H1 (cell line): ENCODE data around the gene ACACA. TPM values are rescaled to one million over a fixed set of nuclear protein-coding genes. Genes with fewer than 3 reads are reported as not detected.

Source experiments
- CTCF ChIA-PET: fragments of 300-600 bp; sonication (Branson Sonifier 250); formaldehyde crosslinking; loops from one replicate; lab custom pipeline; 2021; ENCODE audit not compliant: partially characterized antibody; lab: Charles Lee
- POLR2A ChIA-PET: fragments of 300-600 bp; sonication (Branson Sonifier 250); formaldehyde crosslinking; loops from one replicate; lab custom pipeline; 2021; ENCODE audit warnings: inconsistent platforms; ENCODE audit not compliant: partially characterized antibody; lab: Charles Lee
- DNase-seq, 2 experiments: peaks; one replicate each; pipeline versions ENCODE4 v3.0.0 to v3.0.0-alpha.2; 2010 to 2022; ENCODE audit warnings: low spot score in 2 of 2, low read depth in 1 of 2, mixed read lengths in 1 of 2
- FAIRE-seq: peaks from 2 replicates; lab custom pipeline; 2011; peaks lifted over from hg19 to GRCh38; lab: Jason Lieb, UNC
- H2AFZ ChIP-seq: 2 replicates; pipeline ENCODE4 v1.8.1; 2012; ENCODE audit warnings: low read length, inconsistent platforms
- H2AK5ac ChIP-seq: 2 replicates; pipeline ENCODE4 v1.6.1; 2013; ENCODE audit warnings: low read depth, low read length
- H2BK120ac ChIP-seq: replicated peaks from 2 replicates; pipeline ENCODE3; 2013; ENCODE audit warnings: low read depth, low read length, inconsistent platforms
- H2BK12ac ChIP-seq: 2 replicates; pipeline ENCODE4 v1.6.1; 2013; ENCODE audit warnings: low read depth, low read length
- H2BK15ac ChIP-seq: 2 replicates; pipeline ENCODE4 v1.6.1; 2013; ENCODE audit warnings: low read length
- H2BK20ac ChIP-seq: 2 replicates; pipeline ENCODE4 v1.6.1; 2013; ENCODE audit warnings: low read length
- H2BK5ac ChIP-seq: 2 replicates; pipeline ENCODE4 v1.6.1; 2013; ENCODE audit warnings: low read depth, low read length
- H3K14ac ChIP-seq: 2 replicates; pipeline ENCODE4 v1.6.1; 2013; ENCODE audit warnings: inconsistent platforms; ENCODE audit not compliant: insufficient read length
- H3K18ac ChIP-seq: 2 replicates; pipeline ENCODE4 v1.6.1; 2013; ENCODE audit warnings: low read length; ENCODE audit errors: extremely low read depth
- H3K23ac ChIP-seq: 2 replicates; pipeline ENCODE4 v1.6.1; 2013; ENCODE audit warnings: inconsistent platforms; ENCODE audit not compliant: insufficient read length
- H3K23me2 ChIP-seq: 2 replicates; pipeline ENCODE4 v1.6.1; 2013; ENCODE audit warnings: low read depth, low read length
- H3K27ac ChIP-seq: 2 replicates; pipeline ENCODE4 v1.6.1; 2011; ENCODE audit warnings: low read depth, low read length, inconsistent platforms
- H3K27me3 ChIP-seq, 4 experiments: replicated peaks in 1 of 4; 1 replicate in 1 of 4; 2 replicates in 3 of 4; pipeline versions ENCODE4 v1.6.1 to v1.8.1; 2011 to 2013; ENCODE audit warnings: low read length in 3 of 4, mild to moderate bottlenecking in 3 of 4, inconsistent platforms in 2 of 4, mixed read lengths in 2 of 4, moderate library complexity in 1 of 4; ENCODE audit not compliant: control insufficient read depth in 3 of 4, insufficient read depth in 3 of 4; ENCODE audit errors: extremely low read depth in 1 of 4
- H3K36me3 ChIP-seq, 4 experiments: 2 replicates each; pipeline versions ENCODE4 v1.6.1 to v1.8.1; 2011 to 2013; ENCODE audit warnings: mild to moderate bottlenecking in 4 of 4, low read length in 3 of 4, moderate library complexity in 2 of 4, control low read depth in 1 of 4, inconsistent platforms in 1 of 4; ENCODE audit not compliant: insufficient read depth in 4 of 4, control insufficient read depth in 2 of 4
- H3K4ac ChIP-seq: replicated peaks from 2 replicates; pipeline ENCODE3; 2013; ENCODE audit warnings: low read length, low read depth, mixed read lengths, inconsistent platforms; ENCODE audit not compliant: insufficient read length
- H3K4me1 ChIP-seq, 4 experiments: replicated peaks in 1 of 4; 1 replicate in 1 of 4; 2 replicates in 3 of 4; pipeline versions ENCODE4 v1.6.1 to v1.8.1; 2011 to 2013; ENCODE audit warnings: low read length in 3 of 4, inconsistent platforms in 2 of 4, mixed read lengths in 1 of 4; ENCODE audit not compliant: insufficient read depth in 4 of 4, control insufficient read depth in 3 of 4
- H3K4me2 ChIP-seq, 2 experiments: 2 replicates each; pipeline versions ENCODE4 v1.6.1 to v1.8.1; 2011 to 2013; ENCODE audit warnings: low read depth in 2 of 2, low read length in 2 of 2, control low read depth in 1 of 2, inconsistent platforms in 1 of 2, mild to moderate bottlenecking in 1 of 2; ENCODE audit not compliant: insufficient read depth in 1 of 2
- H3K4me3 ChIP-seq, 4 experiments: fragments of 200-600, 300-600 bp in 1 of 4; sonication (generic), shearing (Covaris generic), sonication (Bioruptor Twin) in 1 of 4; 2 replicates each; pipeline versions ENCODE4 v1.5.1 to v1.8.1; 2011 to 2016; ENCODE audit warnings: low read length in 4 of 4, low read depth in 3 of 4, control low read depth in 2 of 4, inconsistent platforms in 2 of 4, mild to moderate bottlenecking in 2 of 4, mixed read lengths in 1 of 4, moderate library complexity in 1 of 4; ENCODE audit not compliant: insufficient read depth in 2 of 4; ENCODE audit errors: extremely low read depth in 1 of 4
- H3K56ac ChIP-seq: replicated peaks from 2 replicates; pipeline ENCODE3; 2013; ENCODE audit warnings: low read depth, mild to moderate bottlenecking, mixed read lengths, low read length, inconsistent platforms; ENCODE audit not compliant: insufficient read length
- H3K79me1 ChIP-seq: 2 replicates; pipeline ENCODE4 v1.6.1; 2013; ENCODE audit warnings: low read depth, low read length, control low read depth
- H3K79me2 ChIP-seq, 2 experiments: 2 replicates each; pipeline versions ENCODE4 v1.6.1 to v1.8.1; 2012 to 2013; ENCODE audit warnings: low read length in 2 of 2, mild to moderate bottlenecking in 2 of 2, inconsistent platforms in 1 of 2; ENCODE audit not compliant: insufficient read depth in 2 of 2, control insufficient read depth in 1 of 2
- H3K9ac ChIP-seq, 4 experiments: replicated peaks in 1 of 4; 1 replicate in 1 of 4; 2 replicates in 3 of 4; pipeline versions ENCODE4 v1.6.1 to v1.8.1; 2011 to 2013; ENCODE audit warnings: low read depth in 3 of 4, low read length in 3 of 4, control low read depth in 2 of 4, mild to moderate bottlenecking in 2 of 4, moderate library complexity in 2 of 4, inconsistent platforms in 1 of 4; ENCODE audit errors: extremely low read depth in 1 of 4
- H3K9me3 ChIP-seq, 2 experiments: 2 replicates each; pipeline versions ENCODE4 v1.6.1 to v1.8.1; 2012 to 2013; ENCODE audit warnings: mild to moderate bottlenecking in 2 of 2, moderate library complexity in 2 of 2, control low read depth in 1 of 2, inconsistent platforms in 1 of 2, low read depth in 1 of 2, low read length in 1 of 2, mixed read lengths in 1 of 2; ENCODE audit not compliant: insufficient read depth in 2 of 2
- H4K20me1 ChIP-seq, 2 experiments: replicated peaks in 1 of 2; 2 replicates each; pipeline versions ENCODE3 to v1.8.1; 2011 to 2013; ENCODE audit warnings: inconsistent platforms in 2 of 2, low read length in 2 of 2, mild to moderate bottlenecking in 1 of 2; ENCODE audit not compliant: insufficient read depth in 2 of 2, control insufficient read depth in 1 of 2
- H4K5ac ChIP-seq: 2 replicates; pipeline ENCODE4 v1.6.1; 2013; ENCODE audit warnings: low read length, low read depth, mixed read lengths, inconsistent platforms; ENCODE audit not compliant: insufficient read length
- H4K8ac ChIP-seq: 2 replicates; pipeline ENCODE4 v1.8.0; 2013; ENCODE audit warnings: mild to moderate bottlenecking, moderate library complexity, low read length, inconsistent platforms; ENCODE audit not compliant: insufficient read depth; ENCODE audit errors: extremely low read depth
- H4K91ac ChIP-seq: replicated peaks from 2 replicates; pipeline ENCODE3; 2013; ENCODE audit warnings: low read length, mixed read lengths, inconsistent platforms; ENCODE audit not compliant: insufficient read length
- BACH1 ChIP-seq: IDR thresholded peaks from 2 replicates; pipeline ENCODE4 v1.6.1; 2012; ENCODE audit warnings: low read length, improper control_type of control experiment
- CHD2 ChIP-seq: IDR thresholded peaks from 2 replicates; pipeline ENCODE4 v1.6.1; 2012; ENCODE audit warnings: low read length, improper control_type of control experiment
- KDM4A ChIP-seq: IDR thresholded peaks from one replicate; pipeline ENCODE4 v1.7.1; 2012; ENCODE audit warnings: low read depth, mild to moderate bottlenecking, moderate library complexity, low read length, inconsistent platforms; ENCODE audit not compliant: severe bottlenecking
- RFX5 ChIP-seq: IDR thresholded peaks from 2 replicates; pipeline ENCODE4 v1.6.1; 2011; ENCODE audit warnings: low read depth, low read length, improper control_type of control experiment, borderline replicate concordance
- WGBS, 2 experiments: shearing (Covaris generic) in 1 of 2; methylation state at CpG; one replicate each; pipeline versions ENCODE4 v1.1.6 to v1.1.7; 2013 to 2015; ENCODE audit warnings: low lambda C conversion rate in 2 of 2, mixed read lengths in 2 of 2, inconsistent platforms in 1 of 2, low coverage in 1 of 2, missing lambda C conversion rate in 1 of 2; ENCODE audit not compliant: insufficient replicate concordance in 2 of 2, insufficient coverage in 1 of 2, insufficient read length in 1 of 2; ENCODE audit errors: extremely low coverage in 1 of 2, missing lambda C conversion rate in 1 of 2; 5-methylcytosine and 5-hydroxymethylcytosine counted together
- polyA plus RNA-seq, 7 experiments: library from polyadenylated mRNA; depleted of rRNA in 3 of 7; stranded (reverse) in 5 of 7; unstranded in 2 of 7; fragments of >200 nt in 5 of 7; fragments of 200-250 nt in 2 of 7; gene quantifications; 1 replicate in 5 of 7; 2 replicates in 1 of 7; 4 replicates in 1 of 7; pipeline versions ENCODE4 v1.2.1 to v1.2.3, GENCODE V29; 2011 to 2013; ENCODE audit warnings: missing spikeins in 2 of 7, mixed read lengths in 2 of 7
- total RNA-seq: library from RNA; stranded (reverse); fragmentation: NEBNext Ultra II Directional; extraction: Animal tissue kit (Norgen Biotek cat#: 25700); gene quantifications from 2 replicates; pipeline ENCODE4 v1.2.1, GENCODE V29; 2021

The ACACA gene
- total and polyA plus RNA-seq, 2 of the 8 experiments (the other 6 are each of a cell fraction or from before 2014, with no cell fraction given) = 74.0 to 160 TPM

- no peak overlapping the region; the same call in 1 of the 2 replicates for H3K18ac ChIP-seq
- no peaks in the 10 kb centered on the region for H4K20me1 ChIP-seq
- no peaks in the 10 kb centered on the region for H3K27me3 ChIP-seq
- H3K27ac ChIP-seq = no peak overlapping the region
- POLR2A ChIA-PET = no interaction called here
- no peak overlapping the region for H3K14ac ChIP-seq
- no peak overlapping the region for H2BK120ac ChIP-seq
- no peak overlapping the region for H2BK20ac ChIP-seq
- H3K23ac ChIP-seq = no peak overlapping the region
- H2BK5ac ChIP-seq = no peak overlapping the region
- H3K36me3 ChIP-seq = peaks cover 3 to 41% (median 19%) of the 10 kb centered on the region in 4 experiments; a peak in 7 of 8 replicates
- DNase-seq = no peak
- no peak overlapping the region for H3K56ac ChIP-seq
- 95% methylated on average over 5 of the region's 5 CpGs; no CpG with 5 or more reads in 1 of the 2 experiments for WGBS, 2 experiments
- H3K4me1 ChIP-seq = peaks cover 10 to 24% (median 17%) of the 10 kb centered on the region in 4 experiments
- no peak overlapping the region for H3K4me2 ChIP-seq
- H4K91ac ChIP-seq = no peak overlapping the region
- FAIRE-seq = no peak
- no peaks in the 10 kb centered on the region for H3K9me3 ChIP-seq
- no peak overlapping the region for H2BK15ac ChIP-seq
- no peaks in the 10 kb centered on the region for H3K23me2 ChIP-seq
- no peak overlapping the region for H3K4me3 ChIP-seq
- H2AK5ac ChIP-seq = no peak overlapping the region
- H3K9ac ChIP-seq = no peak overlapping the region
- H4K8ac ChIP-seq = no peak overlapping the region
- H2AFZ ChIP-seq = no peak overlapping the region
- no peak overlapping the region for H4K5ac ChIP-seq
- H3K79me2 ChIP-seq = no peaks in the 10 kb centered on the region
- CTCF ChIA-PET = no interaction called here
- H3K4ac ChIP-seq = no peak overlapping the region
- H3K79me1 ChIP-seq = 0 out of 2 replicates have a peak, but pooled peaks cover 2% of the 10 kb centered on the region
- H2BK12ac ChIP-seq = no peak overlapping the region
- TF ChIP-seq BACH1 (no peak), KDM4A (no peak), CHD2 (no peak), RFX5 (no peak)
These were observed 297.5 kb downstream of the ACACA start for GRCh38 chr17:37109106-37109505.
